ENCODE measurements around the gene CRCP. TPM values are rescaled to one million over a fixed set of nuclear protein-coding genes. Genes with fewer than 3 reads are reported as not detected.

The CRCP gene
- total and polyA plus RNA-seq, 3 donors from 2014 or later: 23.7 to 48.6 (median 39.4) TPM

GRCh38 chr7:66076462-66077329 lies 38.0 kb upstream of the CRCP start:
- Histone ChIP-seq H3K27ac (no peak overlapping the region), H3K4me1 (peaks cover 10% of the 10 kb centered on the region), H3K4me3 (peak overlapping the region in 1 of 2 donors; percentile 84), H3K36me3 (ENCODE audit: low read depth, missing control alignments) (no peaks in the 10 kb centered on the region), H3K27me3 (no peaks in the 10 kb centered on the region), H3K9me3 (no peaks in the 10 kb centered on the region)
- intact Hi-C loops (cut with DNase I; ENCODE audit: low total_unique reads): no loop called here
- TF ChIP-seq POLR2A (IDR thresholded peaks at IDR 0.05) (no peak), CTCF (IDR thresholded peaks at IDR 0.05) (no peak)
- DNase-seq: no peak
- 69 to 71% methylated on average over 8 to 11 of the region's 11 CpGs for WGBS, 2 donors

GRCh38 chr7:66078067-66078466 lies 36.6 kb upstream of the CRCP start:
- no peak for TF ChIP-seq CTCF (IDR thresholded peaks at IDR 0.05)
- TF ChIP-seq POLR2A (IDR thresholded peaks at IDR 0.05): no peak
- 93 to 95% methylated on average over 5 of the region's 5 CpGs for WGBS, 2 donors
- no peaks in the 10 kb centered on the region for H3K36me3 ChIP-seq (ENCODE audit: low read depth, missing control alignments)
- no peak overlapping the region for H3K27ac ChIP-seq
- peaks cover 10% of the 10 kb centered on the region for H3K4me1 ChIP-seq
- H3K4me3 ChIP-seq: no peak overlapping the region
- no peak for DNase-seq
- no peaks in the 10 kb centered on the region for H3K27me3 ChIP-seq
- no peaks in the 10 kb centered on the region for H3K9me3 ChIP-seq
- intact Hi-C loops (cut with DNase I; ENCODE audit: low total_unique reads): no loop called here

GRCh38 chr7:66082083-66082482 lies 32.6 kb upstream of the CRCP start:
- Histone ChIP-seq H3K9me3 (no peaks in the 10 kb centered on the region), H3K4me1 (no peaks in the 10 kb centered on the region), H3K27ac (no peak overlapping the region), H3K4me3 (no peak overlapping the region), H3K27me3 (no peaks in the 10 kb centered on the region), H3K36me3 (ENCODE audit: low read depth, missing control alignments) (no peaks in the 10 kb centered on the region)
- TF ChIP-seq CTCF (IDR thresholded peaks at IDR 0.05): no peak
- intact Hi-C loops (cut with DNase I; ENCODE audit: low total_unique reads): no loop called here
- no peak for DNase-seq
- WGBS, 2 donors: 92 to 96% methylated on average over 6 of the region's 6 CpGs

GRCh38 chr7:66082886-66083415 lies 31.7 kb upstream of the CRCP start:
- H3K36me3 ChIP-seq (ENCODE audit: low read depth, missing control alignments): no peaks in the 10 kb centered on the region

More at GRCh38 chr7:66082886-66083415, 31.7 kb upstream of the CRCP start:
- Histone ChIP-seq H3K4me1 (no peaks in the 10 kb centered on the region), H3K9me3 (no peaks in the 10 kb centered on the region), H3K27ac (no peak overlapping the region), H3K27me3 (no peaks in the 10 kb centered on the region), H3K4me3 (no peak overlapping the region)
- no peak for DNase-seq
- no peak for TF ChIP-seq CTCF (IDR thresholded peaks at IDR 0.05)
- TF ChIP-seq POLR2A (IDR thresholded peaks at IDR 0.05): no peak
- 95 to 96% methylated on average over 13 to 16 of the region's 16 CpGs for WGBS, 2 donors
- intact Hi-C loops (cut with DNase I; ENCODE audit: low total_unique reads): no loop called here

Data from testis (tissue), 3 donors.